SHP77 treated with DMSO at 0.1 percent for 48 hours (cell line): ENCODE data around the gene SLC39A10.
"Not testable (repeated sequence)": the region's sequence is repeated elsewhere in the genome, so short reads cannot be mapped to it uniquely, and the experiment has no call there.

Source experiments
- DNase-seq: peaks from one replicate; lab custom pipeline; 2025; lab: John Stamatoyannopoulos, UW

The SLC39A10 gene

DNA sequence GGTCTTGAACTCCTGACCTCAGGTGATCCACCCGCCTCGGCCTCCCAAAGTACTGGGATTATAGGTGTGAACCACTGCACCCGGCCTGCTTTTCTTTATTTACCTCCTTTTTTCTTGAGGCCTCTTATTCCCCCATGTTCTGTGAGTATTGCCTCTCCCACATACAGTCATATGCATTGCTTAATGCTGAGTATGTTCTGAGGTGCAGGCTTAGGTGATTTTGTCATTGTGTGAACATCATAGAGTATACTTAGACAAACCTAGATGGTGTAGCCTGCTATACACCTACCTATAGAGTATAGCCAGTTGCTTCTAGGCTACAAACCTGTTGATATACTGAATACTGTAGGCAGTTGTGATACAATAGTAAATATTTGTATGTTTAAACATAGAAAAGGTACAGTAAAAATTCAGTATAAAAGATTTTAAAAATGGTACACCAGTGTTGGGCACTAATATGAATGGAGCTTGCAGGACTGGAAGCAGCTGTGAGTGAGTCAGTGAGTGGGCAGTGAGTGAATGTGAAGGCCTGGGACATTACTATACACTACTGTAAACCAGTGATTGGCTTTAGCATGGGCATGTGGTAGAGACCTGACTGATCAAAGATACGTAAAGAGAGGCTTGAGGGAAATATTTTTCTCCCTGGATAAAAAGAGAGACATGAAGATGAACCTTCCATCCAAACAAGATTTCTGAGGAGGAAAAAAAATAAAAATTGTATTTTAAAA, 17.6 kb downstream of the SLC39A10 start:
- DNase-seq: no peak

DNA sequence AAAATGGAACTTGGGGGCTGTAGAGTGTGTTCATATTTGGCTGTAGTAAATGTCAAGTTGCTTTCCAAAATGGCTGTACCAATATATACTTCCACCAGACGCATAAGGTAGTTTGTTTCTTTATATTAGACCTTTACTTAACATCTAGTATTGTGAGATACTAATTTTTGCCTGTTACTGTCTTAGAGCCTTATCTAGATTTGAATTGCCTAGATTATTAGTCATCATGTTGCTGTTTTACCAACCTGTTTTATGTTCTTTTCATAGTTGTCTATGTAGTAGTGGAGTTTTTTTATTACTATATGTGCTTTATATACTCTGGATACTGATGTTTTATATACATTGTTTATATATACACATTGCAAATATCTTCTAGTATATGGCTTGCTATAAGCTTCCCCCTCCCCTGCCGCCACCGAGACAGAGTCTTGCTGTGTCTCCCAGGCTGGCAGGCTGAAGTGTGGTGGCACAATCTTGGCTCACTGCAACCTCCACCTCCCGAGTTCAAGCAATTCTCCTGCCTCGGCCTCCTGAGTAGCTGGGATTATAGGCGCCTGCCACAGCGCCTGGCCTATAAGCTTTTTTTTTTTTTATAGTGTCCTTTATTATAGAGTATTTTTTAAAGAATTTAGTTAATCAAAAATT, 18.9 kb downstream of the SLC39A10 start:
- no peak for DNase-seq

DNA sequence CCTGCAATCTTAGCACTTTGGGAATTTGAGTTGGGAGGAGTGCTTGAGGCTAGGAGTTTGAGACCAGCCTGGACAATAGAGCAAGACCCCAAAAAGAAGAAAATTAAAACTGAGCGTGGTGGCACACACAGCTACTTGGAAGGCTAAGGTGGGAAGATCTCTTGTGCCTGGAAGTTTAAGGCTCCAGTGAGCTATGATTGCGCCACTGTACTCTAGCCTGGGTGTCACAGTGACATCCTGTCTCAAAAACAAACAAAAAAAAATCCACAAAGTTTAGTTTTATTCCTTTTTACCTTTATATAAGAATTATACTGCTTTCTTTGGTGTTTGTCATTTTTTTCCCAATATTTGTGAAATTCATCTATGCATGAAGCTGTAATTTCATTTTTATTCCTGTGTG, 20.3 kb downstream of the SLC39A10 start:
- no peak for DNase-seq

DNA sequence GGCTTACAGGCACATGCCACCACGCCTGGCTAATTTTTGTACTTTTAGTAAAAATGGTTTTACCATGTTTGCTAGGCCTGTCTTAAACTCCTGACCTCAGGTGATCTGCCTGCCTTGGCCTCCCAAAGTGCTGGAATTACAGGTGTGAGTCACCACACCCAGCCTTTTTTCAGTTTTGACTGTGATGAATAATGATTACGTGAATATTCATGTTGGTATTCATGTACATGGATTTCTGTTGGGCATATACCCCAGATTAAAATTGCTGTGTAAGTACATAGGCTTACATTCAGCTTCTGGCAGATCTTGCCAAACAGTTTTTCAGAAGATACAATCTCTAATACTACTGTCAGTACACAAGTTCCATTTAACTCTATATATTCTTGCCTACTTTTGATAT, 20.9 kb downstream of the SLC39A10 start:
- DNase-seq: no peak

DNA sequence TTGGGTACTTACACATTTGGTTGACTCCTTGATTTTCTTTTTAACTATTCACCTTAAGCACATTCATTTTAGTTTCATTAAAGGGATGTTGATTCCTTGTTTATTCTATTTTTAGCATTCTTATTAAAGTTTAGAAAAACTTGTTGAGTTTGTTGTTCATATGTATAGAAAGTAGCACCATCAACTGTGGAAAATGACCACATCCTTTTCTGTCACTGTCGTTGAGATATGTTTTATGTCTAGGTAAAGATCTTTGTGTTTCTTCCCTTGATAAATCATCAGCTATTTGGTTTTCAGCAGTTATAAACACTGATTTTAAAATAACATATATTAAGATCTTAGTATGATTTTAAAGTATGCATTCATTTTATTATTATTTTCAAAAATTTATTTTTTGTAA, 25.1 kb downstream of the SLC39A10 start:
- no peak for DNase-seq

DNA sequence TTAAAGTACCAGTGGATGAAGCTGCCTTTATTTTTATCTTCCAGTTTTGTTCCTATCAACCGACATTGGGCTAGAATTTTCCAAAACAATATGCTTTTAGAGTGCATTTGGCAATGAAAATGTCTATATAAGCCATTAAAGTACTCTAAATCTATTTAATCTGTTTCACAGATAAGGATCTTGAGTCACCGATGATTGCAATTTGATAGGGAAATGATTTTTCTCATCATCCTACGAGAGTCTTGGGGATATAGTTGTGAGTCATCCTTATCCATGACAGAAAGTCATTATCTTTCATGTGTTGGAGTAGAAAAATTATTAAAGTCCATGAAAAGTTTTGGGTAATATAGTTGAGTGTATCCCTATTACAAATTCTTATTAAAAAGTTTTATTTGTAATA, 26.1 kb downstream of the SLC39A10 start:
- no peak for DNase-seq

DNA sequence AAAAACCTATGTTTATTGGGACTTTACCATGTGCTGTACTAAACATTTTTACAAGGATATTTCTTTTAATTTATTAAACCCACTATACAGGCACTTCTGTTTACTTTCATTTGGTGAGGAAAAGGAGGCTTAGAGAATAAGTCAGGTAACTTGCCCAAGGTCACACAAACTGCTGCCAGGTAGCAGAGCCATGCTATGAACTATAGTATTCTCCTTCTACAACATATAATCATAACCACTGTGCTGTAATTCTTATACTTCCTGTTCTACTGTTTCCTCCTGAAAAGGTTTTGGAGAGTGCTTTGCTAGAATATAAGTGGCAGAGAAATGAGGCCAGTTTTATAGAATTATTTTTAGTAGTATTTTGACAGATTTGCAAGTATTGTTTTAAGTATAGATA, 29.5 kb downstream of the SLC39A10 start:
- DNase-seq: no peak

DNA sequence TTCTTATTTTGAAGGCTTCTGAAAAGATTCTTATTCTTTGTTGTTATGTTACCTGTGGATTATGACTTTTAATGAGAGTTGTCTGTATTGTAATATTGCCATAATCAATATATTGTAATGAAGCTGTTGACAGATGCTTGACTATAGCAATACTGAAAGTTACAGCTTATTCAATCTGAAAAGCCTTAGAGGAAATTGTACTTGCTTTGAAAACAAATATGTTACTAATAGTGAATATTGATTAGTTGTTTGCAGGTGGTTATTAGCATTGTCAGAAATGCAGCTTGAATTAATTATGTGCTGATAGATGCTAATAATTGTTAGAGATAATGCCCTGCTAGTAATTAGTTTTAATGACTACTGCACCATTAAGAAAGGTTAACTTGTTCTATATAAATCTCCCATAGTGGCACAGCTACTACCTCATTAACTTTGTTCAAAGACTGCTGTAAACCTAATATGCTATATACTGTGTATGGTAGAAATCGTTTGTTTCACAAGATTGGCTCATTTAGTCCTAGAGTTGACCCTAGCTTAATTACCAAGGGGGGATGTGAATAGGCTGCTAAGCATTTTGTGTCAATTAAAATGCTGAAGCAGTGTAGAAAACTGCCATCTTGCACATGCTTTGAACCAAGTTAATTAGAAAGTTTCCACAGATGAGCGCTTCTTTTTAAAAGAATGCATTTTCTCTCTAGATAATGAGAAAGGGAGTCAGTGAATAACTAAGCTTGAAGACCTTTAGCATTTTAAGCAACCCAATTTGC, 30.5 kb downstream of the SLC39A10 start:
- no peak for DNase-seq

DNA sequence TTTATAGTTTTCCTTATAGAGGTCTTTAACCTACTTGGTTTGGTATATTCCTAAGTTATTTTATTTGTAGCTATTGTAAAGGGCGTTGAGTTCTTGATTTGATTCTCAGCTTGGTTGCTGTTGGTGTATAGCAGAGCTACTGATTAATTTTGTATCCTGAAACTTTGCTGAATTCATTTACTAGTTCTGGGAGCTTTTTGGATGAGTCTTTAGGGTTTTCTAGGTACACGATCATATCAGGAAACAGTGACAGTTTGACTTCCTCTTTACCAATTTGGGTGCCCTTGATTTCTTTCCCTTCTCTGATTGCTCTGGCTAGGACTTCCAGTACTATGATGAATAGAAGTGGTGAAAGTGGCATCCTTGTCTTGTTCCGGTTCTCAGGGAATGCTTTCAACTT, 35.5 kb downstream of the SLC39A10 start:
- DNase-seq: not testable (repeated sequence)

DNA sequence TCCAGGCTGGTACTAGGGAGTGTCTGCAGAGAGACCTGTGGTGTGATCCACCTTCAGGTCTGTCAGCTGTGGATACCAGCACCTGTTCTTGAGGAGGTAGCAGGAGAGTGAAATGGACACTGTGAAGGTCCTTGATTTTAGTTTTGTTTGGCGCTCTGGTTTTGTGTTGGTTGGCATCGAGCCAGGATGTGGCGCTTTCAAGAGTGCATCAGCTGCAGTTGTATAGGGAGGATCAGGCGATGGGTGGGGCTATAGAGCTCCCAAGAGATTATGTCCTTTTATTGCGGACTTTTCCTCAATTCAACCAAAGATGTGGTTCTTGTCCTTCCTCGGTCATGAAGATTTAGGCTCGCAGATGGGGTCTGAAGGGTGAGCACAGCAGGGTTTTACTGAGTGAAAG, 37.5 kb downstream of the SLC39A10 start:
- peak; percentile 42 for DNase-seq

DNA sequence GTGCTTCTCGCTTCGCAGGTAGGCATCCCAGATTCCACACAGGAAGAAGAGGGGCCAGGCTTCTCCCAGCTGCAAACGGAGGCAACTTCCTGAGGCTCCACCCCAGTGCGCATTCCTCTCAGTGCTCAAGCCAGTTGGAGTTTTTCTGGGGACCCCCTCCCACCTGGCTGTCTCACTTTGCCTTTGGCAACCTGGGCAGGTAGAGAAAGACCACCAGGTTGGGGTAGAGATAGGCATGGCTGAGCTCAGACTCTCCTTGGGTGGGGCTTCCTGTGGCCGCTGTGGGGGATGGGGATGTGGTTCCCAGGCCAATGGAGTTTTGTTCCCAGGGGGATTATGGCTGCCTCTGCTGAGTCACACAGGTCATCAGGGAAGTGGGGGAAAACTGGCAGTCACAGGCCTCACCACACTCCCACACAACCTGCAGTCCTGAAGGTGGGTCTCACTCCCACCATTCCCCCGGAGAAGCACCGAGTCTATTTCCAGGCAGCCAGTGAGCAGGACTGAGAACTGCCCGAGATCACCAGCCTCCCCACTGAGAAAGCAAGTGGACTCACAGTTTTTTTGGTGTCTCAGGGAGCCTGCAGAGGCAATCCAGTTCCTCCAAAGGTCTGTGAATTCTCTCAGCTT, 38.1 kb downstream of the SLC39A10 start:
- DNase-seq: no peak

DNA sequence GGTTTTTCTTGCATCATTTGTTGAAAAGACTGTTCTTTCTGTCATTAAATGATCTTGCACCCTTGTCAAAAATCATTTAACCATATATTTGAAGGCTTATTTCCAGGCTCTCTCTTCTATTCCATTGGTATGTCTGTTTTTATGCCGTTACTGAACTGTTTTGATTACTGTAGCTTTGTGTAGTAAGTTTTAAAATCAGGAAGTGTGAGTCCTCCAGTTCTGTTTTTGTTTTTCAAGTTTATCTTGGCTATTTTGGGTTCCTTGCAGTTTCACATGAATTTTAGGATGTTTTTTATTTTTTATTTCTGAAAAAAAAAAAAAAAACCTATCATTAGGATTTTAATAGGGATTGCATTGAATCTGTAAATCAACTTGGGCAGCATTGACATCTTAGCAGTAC, 39.0 kb downstream of the SLC39A10 start:
- no peak for DNase-seq

DNA sequence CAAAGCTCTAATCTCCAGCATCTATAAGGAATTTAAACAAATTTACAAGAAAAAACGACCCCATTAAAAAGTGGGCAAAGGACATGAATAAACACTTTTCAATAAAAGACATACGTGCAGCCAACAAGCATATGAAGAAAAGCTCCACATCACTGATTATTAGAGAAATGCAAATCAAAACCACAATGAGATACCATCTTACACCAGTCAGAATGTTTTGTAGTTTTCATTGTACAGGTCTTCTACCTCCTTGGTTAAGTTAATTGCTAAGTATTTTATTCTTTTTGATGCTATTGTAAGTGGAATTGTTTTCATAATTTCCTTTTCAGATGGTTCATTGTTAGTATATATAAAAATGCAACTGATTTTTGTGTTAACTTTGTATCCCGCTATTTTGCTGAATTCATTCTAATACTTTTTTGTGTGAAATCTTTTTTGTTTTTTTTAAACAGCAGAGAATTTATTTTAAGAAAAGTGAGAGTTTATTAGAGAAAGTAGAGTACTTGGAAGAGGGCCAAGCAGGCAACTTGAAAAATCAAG, 40.7 kb downstream of the SLC39A10 start:
- DNase-seq: no peak

DNA sequence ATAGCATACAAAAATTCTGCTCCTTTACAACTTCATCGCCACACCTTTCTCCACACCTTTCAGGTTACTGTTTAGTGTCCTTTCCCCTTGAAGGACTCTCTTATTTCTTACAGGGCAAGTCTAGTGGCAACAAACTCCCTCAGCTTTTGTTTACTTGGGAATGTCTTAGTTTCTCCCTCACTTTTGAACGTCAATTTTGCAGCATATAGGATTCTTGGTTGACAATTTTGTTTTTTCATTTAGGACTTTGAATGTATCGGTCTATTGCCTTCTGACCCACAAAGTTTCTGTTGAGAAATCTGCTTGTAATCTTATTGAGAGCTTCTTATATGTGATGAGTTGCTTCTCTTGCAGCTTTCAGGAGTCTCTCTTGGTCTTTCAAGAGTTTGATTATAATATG, 43.5 kb downstream of the SLC39A10 start:
- no peak for DNase-seq

DNA sequence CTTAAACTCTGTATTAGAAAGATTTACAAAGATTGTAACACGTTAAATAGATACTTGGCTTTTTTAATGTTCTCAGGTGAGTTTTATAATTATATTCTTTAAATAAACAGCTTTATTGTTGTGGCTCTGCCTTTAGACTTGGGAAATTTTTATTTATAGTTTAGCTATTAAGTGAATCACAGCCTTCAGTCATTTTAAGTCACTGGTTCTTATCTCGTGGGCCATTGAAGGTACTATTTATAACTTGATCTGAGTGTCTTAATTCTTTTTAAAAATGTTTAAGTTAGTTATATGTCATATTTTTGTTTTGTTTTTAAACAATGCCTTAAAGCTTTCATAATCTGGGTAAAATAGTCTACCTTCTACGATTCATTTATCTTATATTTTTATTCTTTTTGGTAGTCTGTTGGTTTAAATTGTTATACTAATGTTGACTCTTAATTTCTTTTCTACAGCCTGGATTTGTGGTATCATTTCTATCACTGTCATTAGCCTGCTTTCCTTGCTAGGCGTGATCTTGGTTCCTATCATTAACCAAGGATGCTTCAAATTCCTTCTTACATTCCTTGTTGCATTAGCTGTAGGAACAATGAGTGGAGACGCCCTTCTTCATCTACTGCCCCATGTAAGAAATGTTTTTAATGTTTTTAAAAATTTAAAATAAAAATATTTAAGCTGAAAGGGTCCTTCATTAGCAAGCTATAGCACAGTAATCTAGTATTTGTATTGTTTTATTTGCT, 49.3 kb downstream of the SLC39A10 start:
- DNase-seq: no peak

DNA sequence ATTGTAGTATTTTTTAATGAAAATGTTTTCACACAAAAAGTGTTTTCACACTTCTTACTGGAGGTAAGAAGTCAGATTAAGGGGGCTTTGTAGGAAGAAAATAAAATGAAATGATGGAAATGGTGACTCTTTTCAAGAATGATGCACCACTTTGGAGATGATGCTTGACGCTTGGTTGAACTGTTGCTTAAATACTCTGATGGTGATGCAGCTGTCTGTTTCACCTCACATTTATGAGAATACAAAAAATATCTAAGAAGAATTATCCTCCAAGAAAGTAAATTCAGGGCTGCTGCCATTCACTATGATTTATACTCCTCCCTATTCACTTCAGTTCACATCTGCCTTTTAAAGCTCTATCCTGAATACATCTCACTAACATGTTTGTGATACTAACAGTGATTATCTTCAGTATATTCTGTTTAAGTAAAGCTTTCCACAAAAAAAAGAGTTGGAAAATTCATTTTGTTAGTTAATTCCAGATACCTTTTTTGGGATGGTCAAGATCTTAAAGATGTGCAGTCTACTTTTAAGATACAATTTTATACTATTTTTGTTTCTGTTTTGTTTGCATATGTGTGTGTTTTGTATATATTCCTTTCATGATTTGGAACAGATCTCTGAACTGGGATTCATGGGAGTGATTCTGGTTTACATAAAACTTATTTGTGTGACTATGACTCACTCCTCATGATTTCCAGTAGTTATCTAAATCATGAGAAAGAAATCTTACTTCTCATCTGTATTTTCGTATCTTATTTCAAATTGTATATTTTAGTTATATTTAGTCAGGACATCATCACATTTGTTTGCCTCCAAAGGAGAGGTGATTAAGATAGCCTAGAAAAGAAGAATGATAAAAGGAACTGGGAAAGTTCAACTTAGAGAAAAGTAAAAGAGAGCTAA, 53.1 kb downstream of the SLC39A10 start:
- DNase-seq: no peak

DNA sequence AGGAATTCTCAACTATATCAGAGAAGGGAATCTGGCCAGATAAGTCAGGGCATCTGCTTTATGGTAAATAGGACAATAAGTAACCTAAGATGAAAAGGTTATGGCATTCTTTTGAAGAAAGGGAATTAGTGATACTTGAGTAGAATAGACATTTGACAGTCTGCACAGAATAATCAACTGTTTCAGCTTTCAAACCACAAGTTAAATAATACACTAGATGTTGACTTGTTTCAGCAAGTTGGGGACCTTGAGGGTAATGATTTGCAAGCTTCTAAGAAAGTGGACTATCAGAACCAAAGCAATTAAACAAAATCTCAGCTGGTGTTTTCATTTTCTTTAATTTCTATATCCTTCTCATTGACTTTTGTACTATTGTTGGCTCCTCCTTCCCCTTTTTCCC, 54.5 kb downstream of the SLC39A10 start:
- no peak for DNase-seq

DNA sequence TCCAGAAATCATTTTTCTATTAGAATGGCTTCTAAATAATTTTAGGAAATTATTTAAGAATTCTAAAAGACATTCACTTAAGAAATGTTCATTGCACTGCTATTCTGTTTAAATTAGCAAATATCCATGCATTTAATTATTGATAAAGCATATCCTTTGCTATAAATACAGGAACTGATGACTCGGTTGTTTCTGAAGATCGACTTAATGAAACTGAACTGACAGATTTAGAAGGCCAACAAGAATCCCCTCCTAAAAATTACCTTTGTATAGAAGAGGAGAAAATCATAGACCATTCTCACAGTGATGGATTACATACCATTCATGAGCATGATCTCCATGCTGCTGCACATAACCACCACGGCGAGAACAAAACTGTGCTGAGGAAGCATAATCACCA, 59.4 kb downstream of the SLC39A10 start:
- no peak for DNase-seq

DNA sequence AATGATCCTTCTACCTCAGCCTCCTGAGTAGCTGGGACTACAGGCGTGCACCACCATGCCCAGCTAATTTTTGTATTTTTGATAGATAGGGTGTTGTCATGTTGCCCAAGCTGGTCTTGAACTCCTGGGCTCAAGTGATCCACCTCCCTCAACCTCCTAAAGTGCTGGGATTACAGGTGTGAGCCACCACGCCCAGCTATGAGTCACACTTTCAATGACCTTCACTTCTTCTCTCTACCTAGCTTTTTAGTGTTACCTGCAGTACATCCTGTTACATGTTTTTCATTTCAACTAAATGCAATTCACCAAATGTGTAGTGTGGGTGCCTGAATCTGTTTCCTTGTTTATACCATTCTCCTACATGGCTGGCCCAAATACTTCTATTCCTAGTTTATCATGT, 64.0 kb downstream of the SLC39A10 start:
- no peak for DNase-seq

DNA sequence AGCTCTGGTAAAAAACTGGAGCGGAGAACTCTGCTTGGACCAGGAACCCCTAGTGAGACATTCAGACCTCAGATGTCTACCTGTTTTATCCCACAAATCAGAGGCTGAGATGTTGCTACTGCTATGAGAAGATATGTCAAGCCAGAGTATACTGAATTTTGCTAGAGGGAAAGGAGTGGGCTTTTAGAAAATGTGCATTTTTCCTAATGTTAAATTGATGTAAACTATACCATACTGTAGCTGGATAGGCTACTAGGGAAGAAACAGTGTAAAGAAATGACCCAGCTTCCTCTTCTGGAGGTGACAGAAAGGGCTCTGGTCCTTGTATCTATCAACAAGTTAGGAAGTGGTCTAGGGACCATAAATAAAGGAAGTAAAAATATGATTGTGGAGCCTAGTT, 65.0 kb downstream of the SLC39A10 start:
- no peak for DNase-seq

DNA sequence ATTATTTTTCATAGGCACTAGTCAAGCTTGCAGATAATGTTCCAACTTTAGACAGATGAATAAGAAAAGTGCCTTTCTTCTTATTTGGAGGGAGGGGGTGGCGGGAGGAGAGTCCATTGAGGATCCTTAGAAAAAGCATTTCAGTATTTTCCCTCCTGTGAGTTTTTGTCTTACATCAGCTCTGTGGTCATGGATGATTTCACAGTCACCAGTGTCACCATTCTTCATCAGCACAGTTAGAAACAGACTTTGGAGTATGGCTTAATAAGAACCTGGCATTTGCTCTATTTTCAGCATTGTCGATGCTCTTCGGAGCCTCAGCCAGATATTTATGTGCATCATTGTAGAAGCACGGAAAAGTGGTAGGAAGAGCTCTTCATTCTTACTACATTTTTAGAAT, 70.1 kb downstream of the SLC39A10 start:
- no peak for DNase-seq
